Measurements from ENCODE around the gene VASH1.

- TF ChIP-seq, protein P1, sequence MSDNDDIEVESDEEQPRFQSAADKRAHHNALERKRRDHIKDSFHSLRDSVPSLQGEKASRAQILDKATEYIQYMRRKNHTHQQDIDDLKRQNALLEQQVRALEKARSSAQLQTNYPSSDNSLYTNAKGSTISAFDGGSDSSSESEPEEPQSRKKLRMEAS (IDR thresholded peaks at IDR 0.05; ENCODE audit: insufficient read depth, insufficient read length) = no peak
- TF ChIP-seq CTCF (IDR thresholded peaks at IDR 0.05; ENCODE audit: extremely low read depth in 1 of 2, insufficient read depth in 1 of 2, low read depth in 1 of 2, low read length in 2 of 2) (no peak), POLR2A (IDR thresholded peaks at IDR 0.05; ENCODE audit: low read depth, low read length) (no peak), JUN (IDR thresholded peaks at IDR 0.05; ENCODE audit: borderline replicate concordance, insufficient read depth, insufficient read length, low read depth) (no peak), EZH2 (IDR thresholded peaks at IDR 0.05; ENCODE audit: borderline replicate concordance, low read depth, low read length, severe bottlenecking) (no peak), POLR2AphosphoS5 (IDR thresholded peaks at IDR 0.05; ENCODE audit: insufficient read depth, low read depth, low read length) (no peak), GATA2 (IDR thresholded peaks at IDR 0.05; ENCODE audit: insufficient read depth, insufficient read length, low read depth, low read length) (no peak), MYC (IDR thresholded peaks at IDR 0.05; ENCODE audit: low read depth, low read length) (no peak), FOS (IDR thresholded peaks at IDR 0.05; ENCODE audit: borderline replicate concordance, insufficient read depth, low read length) (no peak)
Measured at GRCh38 chr14:76718306-76719040, 42.8 kb upstream of the VASH1 start.
